ENCODE results near the gene TMEM61. TPM values are rescaled to one million over a fixed set of nuclear protein-coding genes. Genes with fewer than 3 reads are reported as not detected.
A peak's percentile ranks its signal among the peaks of the same experiment; 100 is the strongest.
"Not testable (repeated sequence)": the region's sequence is repeated elsewhere in the genome, so short reads cannot be mapped to it uniquely, and the experiment has no call there.

TMEM61 gene
- total RNA-seq, 1 experiment from 2014 or later, result 0.74 TPM

DNA sequence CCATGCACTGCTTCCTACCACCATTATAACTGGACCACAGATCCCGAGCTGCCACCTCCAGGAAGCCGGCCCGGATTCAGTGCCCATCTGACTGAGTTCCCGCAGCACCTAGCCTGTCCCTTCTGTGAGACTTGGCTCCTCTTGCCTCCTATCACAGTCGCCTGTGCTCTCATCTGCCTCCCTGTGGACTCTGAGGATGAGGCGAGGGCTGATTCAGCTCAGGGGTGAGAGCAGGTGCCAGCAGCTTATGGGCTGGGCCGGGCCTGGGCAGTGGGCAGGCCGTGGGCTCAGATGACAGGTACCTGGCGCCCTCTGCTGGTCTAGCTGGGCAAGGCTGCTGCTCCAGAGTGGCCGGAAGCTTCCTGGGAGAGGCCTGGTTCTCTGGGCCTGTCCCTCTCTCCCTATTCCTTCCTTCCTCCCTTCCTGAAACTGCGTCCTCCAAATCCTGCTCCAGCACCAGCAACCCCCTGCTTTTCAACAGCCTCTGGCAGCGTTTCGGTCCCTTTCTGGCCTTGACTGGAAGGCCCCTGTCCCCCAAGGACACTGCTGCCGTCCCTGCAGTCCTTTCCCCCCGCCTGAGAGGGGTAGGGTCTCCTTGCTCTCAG is 41.6 kb downstream of the TMEM61 start (continued):
- TF ChIP-seq, protein P1, sequence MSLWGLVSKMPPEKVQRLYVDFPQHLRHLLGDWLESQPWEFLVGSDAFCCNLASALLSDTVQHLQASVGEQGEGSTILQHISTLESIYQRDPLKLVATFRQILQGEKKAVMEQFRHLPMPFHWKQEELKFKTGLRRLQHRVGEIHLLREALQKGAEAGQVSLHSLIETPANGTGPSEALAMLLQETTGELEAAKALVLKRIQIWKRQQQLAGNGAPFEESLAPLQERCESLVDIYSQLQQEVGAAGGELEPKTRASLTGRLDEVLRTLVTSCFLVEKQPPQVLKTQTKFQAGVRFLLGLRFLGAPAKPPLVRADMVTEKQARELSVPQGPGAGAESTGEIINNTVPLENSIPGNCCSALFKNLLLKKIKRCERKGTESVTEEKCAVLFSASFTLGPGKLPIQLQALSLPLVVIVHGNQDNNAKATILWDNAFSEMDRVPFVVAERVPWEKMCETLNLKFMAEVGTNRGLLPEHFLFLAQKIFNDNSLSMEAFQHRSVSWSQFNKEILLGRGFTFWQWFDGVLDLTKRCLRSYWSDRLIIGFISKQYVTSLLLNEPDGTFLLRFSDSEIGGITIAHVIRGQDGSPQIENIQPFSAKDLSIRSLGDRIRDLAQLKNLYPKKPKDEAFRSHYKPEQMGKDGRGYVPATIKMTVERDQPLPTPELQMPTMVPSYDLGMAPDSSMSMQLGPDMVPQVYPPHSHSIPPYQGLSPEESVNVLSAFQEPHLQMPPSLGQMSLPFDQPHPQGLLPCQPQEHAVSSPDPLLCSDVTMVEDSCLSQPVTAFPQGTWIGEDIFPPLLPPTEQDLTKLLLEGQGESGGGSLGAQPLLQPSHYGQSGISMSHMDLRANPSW (CRISPR knock-in tag; conservative IDR thresholded peaks at IDR 0.05; ENCODE audit: low read depth), result no peak
- TF ChIP-seq NR2C2 (CRISPR knock-in tag; IDR thresholded peaks at IDR 0.05), result no peak
- TF ChIP-seq, protein P2, sequence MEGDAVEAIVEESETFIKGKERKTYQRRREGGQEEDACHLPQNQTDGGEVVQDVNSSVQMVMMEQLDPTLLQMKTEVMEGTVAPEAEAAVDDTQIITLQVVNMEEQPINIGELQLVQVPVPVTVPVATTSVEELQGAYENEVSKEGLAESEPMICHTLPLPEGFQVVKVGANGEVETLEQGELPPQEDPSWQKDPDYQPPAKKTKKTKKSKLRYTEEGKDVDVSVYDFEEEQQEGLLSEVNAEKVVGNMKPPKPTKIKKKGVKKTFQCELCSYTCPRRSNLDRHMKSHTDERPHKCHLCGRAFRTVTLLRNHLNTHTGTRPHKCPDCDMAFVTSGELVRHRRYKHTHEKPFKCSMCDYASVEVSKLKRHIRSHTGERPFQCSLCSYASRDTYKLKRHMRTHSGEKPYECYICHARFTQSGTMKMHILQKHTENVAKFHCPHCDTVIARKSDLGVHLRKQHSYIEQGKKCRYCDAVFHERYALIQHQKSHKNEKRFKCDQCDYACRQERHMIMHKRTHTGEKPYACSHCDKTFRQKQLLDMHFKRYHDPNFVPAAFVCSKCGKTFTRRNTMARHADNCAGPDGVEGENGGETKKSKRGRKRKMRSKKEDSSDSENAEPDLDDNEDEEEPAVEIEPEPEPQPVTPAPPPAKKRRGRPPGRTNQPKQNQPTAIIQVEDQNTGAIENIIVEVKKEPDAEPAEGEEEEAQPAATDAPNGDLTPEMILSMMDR (IDR thresholded peaks at IDR 0.05), result peak; percentile 88
- TF ChIP-seq ETV6 (CRISPR knock-in tag; IDR thresholded peaks at IDR 0.05), result 0 out of 2 replicates have a peak, but pooled peaks have one; percentile 38
- TF ChIP-seq GTF2I (CRISPR knock-in tag; conservative IDR thresholded peaks at IDR 0.05), result 0 out of 2 replicates have a peak, but pooled peaks have one; percentile 30
- TF ChIP-seq FOXJ3 (CRISPR knock-in tag; IDR thresholded peaks at IDR 0.05; ENCODE audit: borderline replicate concordance), result no peak
- TF ChIP-seq IRF2 (CRISPR knock-in tag; IDR thresholded peaks at IDR 0.05; ENCODE audit: borderline replicate concordance, low read depth), result no peak
- TF ChIP-seq TEAD1 (CRISPR knock-in tag; IDR thresholded peaks at IDR 0.05), result peak; percentile 58; the same call in 1 of the 2 replicates
- TF ChIP-seq ATF1 (CRISPR knock-in tag; IDR thresholded peaks at IDR 0.05), result no peak
- TF ChIP-seq SMAD3 (CRISPR knock-in tag; IDR thresholded peaks at IDR 0.05; ENCODE audit: borderline replicate concordance), result 0 out of 2 replicates have a peak, but pooled peaks have one; percentile 55

DNA sequence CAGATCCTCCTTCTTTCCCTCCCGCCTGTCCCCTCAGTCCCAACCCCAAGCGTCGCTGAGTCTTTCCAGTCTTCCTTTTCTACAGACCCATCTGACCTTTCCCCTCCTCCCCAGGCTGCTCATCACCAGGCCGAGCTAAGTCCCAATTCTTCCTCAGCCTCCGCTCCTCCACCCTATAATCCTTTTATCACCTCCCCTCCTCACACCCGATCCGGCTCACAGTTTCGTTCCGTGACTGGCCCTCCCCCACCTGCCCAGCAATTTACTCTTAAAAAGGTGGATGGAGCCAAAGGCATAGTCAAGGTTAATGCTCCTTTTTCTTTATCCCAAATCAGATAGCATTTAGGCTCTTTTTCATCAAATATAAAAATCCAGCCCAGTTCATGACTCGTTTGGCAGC is 43.7 kb downstream of the TMEM61 start:
- DNase-seq (ENCODE audit: low spot score); H3K27ac Mint-ChIP-seq; H3K27me3 Mint-ChIP-seq (ENCODE audit: low read depth); POLR2A ChIA-PET; CTCF ChIA-PET; ATAC-seq; H3K4me3 Mint-ChIP-seq: not testable (repeated sequence)
- Mint-ChIP-seq H3K9me3 (peaks cover 23% of the 10 kb centered on the region), H3K4me1 (peaks cover 58% of the 10 kb centered on the region), H3K36me3 (peaks cover 22% of the 10 kb centered on the region)
- TF ChIP-seq, protein P3, sequence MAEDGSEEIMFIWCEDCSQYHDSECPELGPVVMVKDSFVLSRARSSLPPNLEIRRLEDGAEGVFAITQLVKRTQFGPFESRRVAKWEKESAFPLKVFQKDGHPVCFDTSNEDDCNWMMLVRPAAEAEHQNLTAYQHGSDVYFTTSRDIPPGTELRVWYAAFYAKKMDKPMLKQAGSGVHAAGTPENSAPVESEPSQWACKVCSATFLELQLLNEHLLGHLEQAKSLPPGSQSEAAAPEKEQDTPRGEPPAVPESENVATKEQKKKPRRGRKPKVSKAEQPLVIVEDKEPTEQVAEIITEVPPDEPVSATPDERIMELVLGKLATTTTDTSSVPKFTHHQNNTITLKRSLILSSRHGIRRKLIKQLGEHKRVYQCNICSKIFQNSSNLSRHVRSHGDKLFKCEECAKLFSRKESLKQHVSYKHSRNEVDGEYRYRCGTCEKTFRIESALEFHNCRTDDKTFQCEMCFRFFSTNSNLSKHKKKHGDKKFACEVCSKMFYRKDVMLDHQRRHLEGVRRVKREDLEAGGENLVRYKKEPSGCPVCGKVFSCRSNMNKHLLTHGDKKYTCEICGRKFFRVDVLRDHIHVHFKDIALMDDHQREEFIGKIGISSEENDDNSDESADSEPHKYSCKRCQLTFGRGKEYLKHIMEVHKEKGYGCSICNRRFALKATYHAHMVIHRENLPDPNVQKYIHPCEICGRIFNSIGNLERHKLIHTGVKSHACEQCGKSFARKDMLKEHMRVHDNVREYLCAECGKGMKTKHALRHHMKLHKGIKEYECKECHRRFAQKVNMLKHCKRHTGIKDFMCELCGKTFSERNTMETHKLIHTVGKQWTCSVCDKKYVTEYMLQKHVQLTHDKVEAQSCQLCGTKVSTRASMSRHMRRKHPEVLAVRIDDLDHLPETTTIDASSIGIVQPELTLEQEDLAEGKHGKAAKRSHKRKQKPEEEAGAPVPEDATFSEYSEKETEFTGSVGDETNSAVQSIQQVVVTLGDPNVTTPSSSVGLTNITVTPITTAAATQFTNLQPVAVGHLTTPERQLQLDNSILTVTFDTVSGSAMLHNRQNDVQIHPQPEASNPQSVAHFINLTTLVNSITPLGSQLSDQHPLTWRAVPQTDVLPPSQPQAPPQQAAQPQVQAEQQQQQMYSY (CRISPR knock-in tag; IDR thresholded peaks at IDR 0.05), result peak; percentile 31; the same call in 1 of the 2 replicates

DNA sequence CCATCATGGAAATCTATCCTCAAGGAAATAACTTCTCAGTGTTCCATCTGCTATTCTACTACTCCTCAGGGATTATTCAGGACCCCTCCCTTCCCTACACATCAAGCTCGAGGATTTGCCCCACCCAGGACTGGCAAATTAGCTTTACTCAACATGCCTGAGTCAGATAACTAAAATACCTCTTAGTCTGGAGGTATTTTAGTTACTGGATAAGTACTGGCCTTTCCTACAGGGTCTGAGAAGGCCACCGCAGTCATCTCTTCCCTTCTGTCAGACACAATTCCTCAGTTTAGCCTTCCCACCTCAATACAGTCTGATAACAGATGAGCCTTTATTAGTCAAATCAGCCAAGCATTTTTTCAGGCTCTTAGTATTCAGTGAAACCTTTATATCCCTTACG is 46.3 kb downstream of the TMEM61 start:
- POLR2A ChIA-PET; H3K27ac Mint-ChIP-seq; H3K4me3 Mint-ChIP-seq; DNase-seq (ENCODE audit: low spot score); CTCF ChIA-PET; ATAC-seq: not testable (repeated sequence)
- Mint-ChIP-seq H3K27me3 (ENCODE audit: low read depth) (peaks cover 13% of the 10 kb centered on the region), H3K4me1 (peaks cover 57% of the 10 kb centered on the region), H3K36me3 (peaks cover 29% of the 10 kb centered on the region), H3K9me3 (peaks cover 36% of the 10 kb centered on the region)

DNA sequence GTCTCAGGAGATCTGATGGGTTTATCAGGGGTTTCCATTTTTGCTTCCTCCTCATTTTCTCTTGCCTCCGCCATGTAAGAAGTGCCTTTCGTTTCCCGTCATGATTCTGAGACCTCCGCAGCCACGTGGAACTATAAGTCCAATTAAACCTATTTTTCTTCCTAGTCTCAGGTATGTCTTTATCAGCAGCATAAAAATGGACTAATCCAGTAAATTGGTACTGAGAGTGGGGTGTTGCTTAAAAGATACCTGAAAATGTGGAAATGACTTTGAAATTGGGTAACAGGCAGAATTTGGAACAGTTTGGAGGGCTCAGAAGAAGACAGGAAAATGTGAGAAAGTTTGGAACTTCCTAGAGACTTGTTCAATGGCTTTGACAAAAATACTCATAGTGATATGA is 50.7 kb downstream of the TMEM61 start:
- H3K36me3 Mint-ChIP-seq; POLR2A ChIA-PET; ATAC-seq; H3K4me3 Mint-ChIP-seq; DNase-seq (ENCODE audit: low spot score); H3K27ac Mint-ChIP-seq; H3K27me3 Mint-ChIP-seq (ENCODE audit: low read depth): not testable (repeated sequence)
- CTCF ChIA-PET, result interaction anchor here (5.7 kb wide), 1 partner anchor 9 kb away, joined by 56 read pairs; no protein-coding TSS in a partner anchor
- Mint-ChIP-seq H3K9me3 (peaks cover 13% of the 10 kb centered on the region), H3K4me1 (peaks cover 37% of the 10 kb centered on the region)
